Stimulated activated CD4-positive, alpha-beta T cell treated with anti-CD3 and anti-CD28 coated beads, Interleukin-12 subunit alpha, Interleukin-12 subunit beta, amount 100 ng/mL, for 24 hours (primary cell): ENCODE results near the gene ADAMTS2.

ENCODE experiments used
- DNase-seq, 2 experiments: peaks; one replicate each; pipeline ENCODE4 v3.0.0-alpha.2; 2020; ENCODE audit warnings: low read depth in 2 of 2

ADAMTS2 gene

DNA sequence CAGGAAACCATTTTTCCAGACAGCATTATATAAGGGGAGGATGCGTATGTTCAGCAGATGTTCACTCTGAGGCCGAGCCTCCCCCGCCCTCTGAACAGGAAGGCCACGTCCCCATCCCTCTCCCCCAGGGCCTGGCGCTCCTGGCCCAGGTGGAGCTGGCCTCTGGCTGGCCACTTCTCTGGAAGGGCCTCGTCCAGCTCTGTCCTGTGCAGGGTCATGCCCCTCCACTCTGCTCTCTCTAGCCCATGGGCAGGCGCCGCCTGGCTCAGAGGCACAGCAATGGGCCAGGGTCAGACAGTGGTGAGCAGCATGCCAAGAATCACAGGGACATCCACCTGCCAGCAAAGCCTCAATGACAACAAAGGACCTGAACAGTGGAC, 34.2 kb downstream of the ADAMTS2 start:
- no peak for DNase-seq

GRCh38 chr5:179310439-179311090, 34.7 kb downstream of the ADAMTS2 start:
- no peak for DNase-seq

DNA sequence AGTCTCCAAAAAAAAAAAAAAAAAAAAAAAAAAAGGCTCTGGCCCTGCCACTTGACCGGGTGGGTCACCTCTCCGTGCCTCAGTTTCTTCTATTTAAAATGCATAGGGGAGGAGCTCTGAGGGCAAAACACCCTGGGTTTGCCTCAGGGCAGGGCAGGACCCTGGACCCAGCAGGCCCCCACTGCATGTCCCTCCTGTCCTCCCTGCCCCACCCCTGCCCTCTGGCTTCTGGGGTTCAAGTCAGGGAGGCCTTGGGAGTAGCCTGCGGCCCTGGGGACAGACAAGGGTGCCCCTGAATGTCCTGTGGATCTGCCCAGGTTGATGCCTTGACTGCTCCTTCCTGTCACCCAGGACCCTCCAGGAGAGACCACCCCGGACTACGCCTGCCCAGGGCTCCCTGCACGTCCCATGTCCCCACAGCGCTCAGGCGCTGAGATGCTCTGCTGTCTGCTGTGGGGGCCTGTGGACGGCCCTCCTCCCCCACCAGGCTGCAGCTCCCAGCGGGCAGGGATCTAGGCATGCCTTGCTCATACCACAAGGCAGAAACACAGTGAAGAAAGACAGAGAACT, 35.4 kb downstream of the ADAMTS2 start:
- DNase-seq: no peak

GRCh38 chr5:179309383-179309670, 35.9 kb downstream of the ADAMTS2 start:
- DNase-seq: no peak

GRCh38 chr5:179308563-179309382, 36.5 kb downstream of the ADAMTS2 start:
- no peak for DNase-seq

- no peak for DNase-seq
Observed at GRCh38 chr5:179307931-179308471, 37.3 kb downstream of the ADAMTS2 start.

DNA sequence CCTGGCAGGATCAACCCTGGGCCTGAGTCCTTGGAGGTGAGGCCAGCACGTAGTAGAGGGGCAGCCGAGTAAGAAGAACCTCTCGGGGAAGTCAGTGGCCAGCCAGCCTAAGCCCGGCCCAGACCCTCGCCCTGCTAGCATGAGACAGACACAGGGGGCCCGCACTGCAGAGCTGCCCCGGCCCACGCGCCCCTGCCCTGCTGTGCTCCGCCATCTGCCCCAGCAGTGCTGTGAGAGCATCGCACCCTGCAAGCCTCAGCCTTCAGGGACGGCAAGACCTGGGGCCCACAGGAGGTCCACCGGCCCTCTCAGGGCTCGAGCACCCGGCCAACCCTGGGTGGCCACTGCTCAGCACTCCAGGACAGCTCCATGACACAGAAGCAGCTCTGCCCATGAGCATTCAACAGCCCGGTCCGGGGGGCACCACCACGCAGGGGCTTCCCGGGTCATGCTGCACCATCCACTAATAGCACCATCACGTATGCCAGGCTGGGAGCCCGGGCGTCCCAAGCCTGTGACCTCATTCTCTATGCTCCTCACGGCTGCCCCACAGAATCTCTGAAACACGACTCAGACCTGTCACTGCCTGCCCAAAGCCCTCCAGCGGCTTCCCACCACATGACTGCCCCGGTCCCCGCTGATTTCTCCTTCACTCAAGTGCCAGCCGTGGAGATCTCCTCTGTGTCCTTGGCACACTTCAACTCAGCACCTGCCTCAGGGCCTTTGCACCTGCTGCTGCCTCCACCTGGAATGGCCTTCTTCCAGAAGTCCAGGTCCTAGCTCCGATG, 38.1 kb downstream of the ADAMTS2 start:
- no peak for DNase-seq

DNA sequence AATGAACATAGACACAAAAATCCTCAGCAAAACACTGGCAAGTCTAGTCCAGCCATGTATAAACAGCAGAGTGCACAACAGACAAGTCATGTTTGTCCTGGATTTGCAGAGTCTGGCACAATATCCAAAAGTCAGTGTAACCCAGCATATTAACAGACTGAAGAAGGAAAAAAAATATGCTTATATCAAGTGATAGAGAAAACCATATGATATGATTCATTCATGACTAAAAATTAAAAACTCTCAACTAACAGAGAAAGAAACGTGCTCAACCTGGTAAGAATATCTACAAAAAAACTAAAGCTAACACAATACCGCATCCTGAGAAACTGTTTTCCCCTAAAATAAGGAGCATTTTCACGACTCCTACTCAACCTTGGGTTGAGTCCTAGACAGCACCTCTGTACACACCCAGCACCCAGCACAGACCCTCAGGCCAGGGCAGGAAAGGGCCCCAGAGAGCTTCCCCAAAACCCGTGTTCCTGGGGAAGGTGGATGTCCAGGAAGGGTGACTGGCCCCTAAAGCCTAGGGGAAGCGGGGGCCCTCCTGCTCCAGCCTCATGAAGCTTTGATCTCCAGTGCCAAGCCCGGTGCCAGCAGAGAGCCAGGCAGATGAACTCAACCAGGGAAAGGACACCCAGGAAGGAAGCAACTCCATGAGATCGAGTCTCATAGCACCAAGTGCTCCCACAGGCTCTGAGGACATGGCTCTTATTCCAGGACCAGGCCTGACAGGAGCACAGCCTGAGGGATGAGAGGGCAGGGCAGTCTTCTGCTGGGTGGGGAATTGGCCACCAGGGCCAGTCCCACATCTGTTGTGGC, 38.9 kb downstream of the ADAMTS2 start:
- DNase-seq: no peak

DNA sequence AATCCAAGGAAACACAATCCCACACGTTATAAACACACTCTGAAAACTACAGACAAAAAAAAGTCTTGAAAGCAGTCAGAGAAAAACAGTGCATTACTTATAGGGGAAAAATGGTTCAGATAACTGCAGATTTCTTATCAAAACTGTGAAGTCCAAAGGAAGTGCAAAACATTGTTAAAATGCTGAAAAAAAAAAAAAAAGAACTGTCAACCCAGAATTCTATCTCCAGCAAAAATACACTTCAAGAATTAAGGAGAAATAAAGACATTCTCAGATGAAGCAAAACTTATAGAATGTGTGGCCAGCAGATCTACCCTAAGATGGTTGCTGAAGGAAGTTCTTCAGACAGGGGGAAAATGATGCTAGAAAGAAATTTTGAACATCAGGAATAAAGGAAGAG, 40.4 kb downstream of the ADAMTS2 start:
- DNase-seq: no peak

GRCh38 chr5:179304466-179304865, 40.8 kb downstream of the ADAMTS2 start:
- DNase-seq: no peak

DNA sequence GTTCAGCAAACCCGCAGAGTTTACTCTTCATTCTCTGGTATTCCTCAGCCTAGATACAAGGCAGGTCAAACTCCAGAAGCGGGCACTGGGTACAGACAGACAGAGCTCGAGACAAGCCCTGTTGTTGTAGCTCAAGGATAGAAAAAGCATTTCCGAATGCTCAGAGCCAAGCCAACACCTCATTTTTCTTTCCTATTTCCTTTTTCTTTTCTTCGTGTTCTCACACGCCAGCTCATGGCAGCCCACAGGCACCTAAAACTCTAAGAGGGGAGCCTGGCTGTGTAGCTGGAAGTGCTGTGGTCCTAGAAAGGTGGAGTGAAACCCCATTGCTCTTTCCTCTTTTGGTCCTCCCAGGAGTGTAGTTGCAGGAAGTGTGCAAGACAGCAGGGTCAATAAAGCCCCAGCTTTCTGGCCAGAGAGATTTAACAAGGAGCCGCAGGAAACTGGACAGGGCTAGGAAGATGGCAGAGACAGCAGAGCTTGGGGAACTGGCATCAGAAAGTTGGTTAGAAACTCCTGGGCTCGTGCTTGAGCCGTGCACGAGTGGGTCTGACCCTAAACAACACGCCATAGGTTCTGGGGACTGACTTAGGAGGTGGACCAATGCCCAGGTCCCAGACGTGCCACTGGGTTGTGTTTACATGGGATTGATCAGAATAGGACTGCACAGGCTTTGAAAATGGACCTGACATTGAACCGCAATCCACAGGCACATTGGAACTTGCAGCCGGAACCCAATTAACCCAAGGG, 41.6 kb downstream of the ADAMTS2 start:
- no peak for DNase-seq

GRCh38 chr5:179302499-179303185, 42.6 kb downstream of the ADAMTS2 start:
- DNase-seq: no peak

DNA sequence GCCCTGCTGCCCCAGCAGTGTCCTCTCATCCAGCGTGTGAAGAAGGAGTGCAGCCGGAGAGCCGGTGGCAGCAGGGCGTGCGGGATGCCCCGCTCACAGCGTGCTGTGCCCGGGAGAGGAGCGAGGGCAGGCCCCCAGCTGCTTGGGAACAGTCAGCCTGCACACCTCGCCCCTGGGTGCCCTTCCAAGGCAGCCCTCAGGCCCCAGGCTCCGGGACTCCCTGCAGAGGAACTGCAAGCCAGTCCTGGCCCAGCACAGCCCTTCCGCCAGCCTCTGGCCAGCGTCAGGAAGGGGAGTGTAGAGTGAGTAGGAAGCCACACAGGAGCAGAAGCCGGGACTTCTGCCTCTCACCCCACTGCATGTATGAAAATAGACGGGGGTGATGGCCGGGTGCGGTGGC, 43.5 kb downstream of the ADAMTS2 start:
- DNase-seq: no peak

DNA sequence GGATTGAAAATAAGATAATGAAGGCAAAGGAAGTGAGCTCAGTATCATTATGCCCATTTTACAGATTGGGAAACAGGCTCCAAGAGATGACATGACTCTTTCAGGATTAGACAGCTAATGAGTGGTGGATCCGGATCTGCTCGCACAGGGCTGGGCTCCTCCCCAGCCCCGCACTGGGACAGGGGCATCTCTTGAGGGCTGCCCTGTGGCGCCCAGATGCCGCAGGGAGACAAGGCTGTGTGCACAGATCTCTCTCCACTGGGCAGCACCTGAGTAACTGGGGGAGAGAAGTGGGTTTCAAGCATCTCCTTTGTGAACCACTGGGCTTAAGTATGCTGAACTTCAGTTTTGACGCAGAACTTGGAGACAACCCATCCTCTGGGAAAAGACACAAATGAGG, 43.9 kb downstream of the ADAMTS2 start:
- no peak for DNase-seq

DNA sequence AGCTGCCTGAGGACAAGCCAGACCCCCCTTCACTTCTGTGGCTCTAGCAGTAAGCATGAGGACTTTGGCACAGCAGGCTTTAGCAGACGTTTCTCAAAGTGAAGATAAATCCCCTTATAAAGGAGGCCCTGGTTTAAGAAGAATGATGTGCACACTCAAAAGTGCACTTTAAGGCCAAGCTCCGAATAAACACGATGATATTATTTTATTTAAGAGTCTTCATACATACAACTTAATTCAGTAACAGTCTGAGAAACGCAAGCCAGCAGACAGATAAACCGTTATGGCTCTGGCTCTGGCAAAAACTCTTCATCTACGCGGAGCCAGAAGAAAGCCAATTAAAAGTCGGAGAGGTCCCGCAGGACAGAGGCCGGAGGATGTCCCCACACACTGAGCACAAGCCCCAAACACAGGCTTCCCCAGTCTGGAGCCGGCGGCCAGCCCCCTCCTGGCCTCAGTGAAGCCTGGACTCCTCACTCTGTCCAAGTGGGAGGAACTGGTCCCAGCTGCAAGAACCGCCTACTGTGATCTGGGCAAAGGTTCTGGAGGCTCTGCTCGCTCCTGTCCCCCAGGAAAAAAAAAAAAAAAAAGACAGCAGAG, 44.6 kb downstream of the ADAMTS2 start:
- DNase-seq: no peak

- DNase-seq: no peak
Observed at GRCh38 chr5:179298181-179298993, 46.9 kb downstream of the ADAMTS2 start.

DNA sequence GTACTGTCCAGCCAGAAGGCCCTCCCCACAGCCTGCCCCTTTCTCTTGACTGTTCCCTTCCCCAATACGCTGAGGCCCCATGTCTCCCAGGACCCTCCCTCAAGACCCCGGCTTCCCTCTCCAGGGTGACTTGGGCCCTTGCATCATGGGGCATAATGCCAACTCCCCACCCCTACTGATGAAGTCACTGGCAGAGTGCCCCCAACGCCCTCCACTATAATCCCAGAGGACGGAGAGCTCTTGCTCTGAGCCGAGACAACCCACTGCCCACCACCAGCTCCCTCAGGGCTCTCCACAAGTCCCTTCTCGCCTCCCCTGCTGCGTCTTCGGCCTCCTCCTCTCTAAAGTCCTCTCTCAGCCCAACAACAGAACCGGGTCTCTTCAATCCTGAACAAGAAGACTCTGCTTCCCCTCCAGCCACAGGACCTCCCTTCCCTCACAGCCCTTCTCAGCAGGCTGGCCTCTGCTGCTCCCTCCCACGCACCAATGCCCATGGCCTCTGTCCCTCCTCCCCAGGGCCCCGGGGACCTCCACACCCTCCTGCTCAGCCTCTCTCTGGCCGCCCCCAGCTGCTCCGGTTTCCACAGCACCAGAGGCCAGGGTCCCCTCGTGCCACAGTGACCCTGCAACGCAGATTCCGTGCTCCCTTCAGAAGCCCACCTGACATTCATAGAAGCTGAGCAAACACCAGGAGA, 47.6 kb downstream of the ADAMTS2 start:
- no peak for DNase-seq

DNA sequence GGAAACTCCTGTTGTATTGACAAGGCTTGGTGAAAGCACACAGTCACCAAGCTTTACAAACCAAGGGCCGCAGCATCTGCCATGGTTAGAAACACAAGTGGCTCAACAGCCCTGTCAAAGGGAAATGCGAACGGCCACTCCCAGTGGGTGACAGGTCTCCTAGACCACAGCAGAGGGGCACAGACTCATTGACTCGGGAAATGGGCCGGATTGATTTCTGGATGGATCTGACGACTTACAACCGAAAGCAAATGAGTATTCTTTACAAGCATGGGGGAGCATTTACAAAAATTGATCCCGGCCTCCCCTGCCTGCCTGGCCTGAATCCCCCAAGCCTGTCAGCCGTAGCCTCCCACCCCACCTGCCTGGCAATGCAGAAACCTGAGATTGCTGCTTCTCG, 48.2 kb downstream of the ADAMTS2 start:
- DNase-seq: no peak
